ENCODE measurements around the gene ZEB1. TPM values are rescaled to one million over a fixed set of nuclear protein-coding genes. Genes with fewer than 3 reads are reported as not detected.

ZEB1 gene
- total RNA-seq, 3 donors from 2014 or later: 28.2 to 113 (median 71.1) TPM

GRCh38 chr10:31304291-31304970 is 14.6 kb upstream of the ZEB1 start:
- intact Hi-C loops (cut with DNase I; ENCODE audit: low total_unique reads): no loop called here
- no peaks in the 10 kb centered on the region for H3K27me3 ChIP-seq

GRCh38 chr10:31313396-31313795 is 5.6 kb upstream of the ZEB1 start:
- TF ChIP-seq CTCF (IDR thresholded peaks at IDR 0.05) (no peak), POLR2AphosphoS5 (IDR thresholded peaks at IDR 0.05) (no peak), POLR2A (IDR thresholded peaks at IDR 0.05) (no peak)
- no peak overlapping the region for H3K27ac ChIP-seq
- no peaks in the 10 kb centered on the region for H3K4me1 ChIP-seq
- no peak for DNase-seq (ENCODE audit: low spot score in 2 of 2)
- no peaks in the 10 kb centered on the region for H3K27me3 ChIP-seq
- no peak overlapping the region for H3K4me3 ChIP-seq
- no peaks in the 10 kb centered on the region for H3K36me3 ChIP-seq
- intact Hi-C loops (cut with DNase I; ENCODE audit: low total_unique reads): no loop called here
- no peaks in the 10 kb centered on the region for H3K9me3 ChIP-seq

More at GRCh38 chr10:31304291-31304970, 14.6 kb upstream of the ZEB1 start:
- Histone ChIP-seq H3K4me1 (no peaks in the 10 kb centered on the region), H3K9me3 (no peaks in the 10 kb centered on the region), H3K36me3 (no peaks in the 10 kb centered on the region), H3K4me3 (no peak overlapping the region), H3K27ac (no peak overlapping the region)
- TF ChIP-seq POLR2A (IDR thresholded peaks at IDR 0.05): no peak
- TF ChIP-seq POLR2AphosphoS5 (IDR thresholded peaks at IDR 0.05): no peak
- TF ChIP-seq CTCF (IDR thresholded peaks at IDR 0.05): no peak
- DNase-seq (ENCODE audit: low spot score in 2 of 2): no peak

GRCh38 chr10:31314256-31315150 is 4.5 kb upstream of the ZEB1 start:
- H3K4me3 ChIP-seq: no peak overlapping the region
- H3K9me3 ChIP-seq: no peaks in the 10 kb centered on the region
- no peak for DNase-seq (ENCODE audit: low spot score in 2 of 2)
- H3K27ac ChIP-seq: no peak overlapping the region
- H3K4me1 ChIP-seq: no peaks in the 10 kb centered on the region
- H3K27me3 ChIP-seq: no peaks in the 10 kb centered on the region
- no peak for TF ChIP-seq CTCF (IDR thresholded peaks at IDR 0.05)
- no peak for TF ChIP-seq POLR2AphosphoS5 (IDR thresholded peaks at IDR 0.05)
- no peak for TF ChIP-seq POLR2A (IDR thresholded peaks at IDR 0.05)
- no peaks in the 10 kb centered on the region for H3K36me3 ChIP-seq
- intact Hi-C loops (cut with DNase I; ENCODE audit: low total_unique reads): no loop called here

- Histone ChIP-seq H3K4me3 (no peak overlapping the region), H3K27me3 (no peaks in the 10 kb centered on the region), H3K4me1 (no peaks in the 10 kb centered on the region), H3K27ac (no peak overlapping the region), H3K36me3 (no peaks in the 10 kb centered on the region), H3K9me3 (no peaks in the 10 kb centered on the region)
- no peak for DNase-seq (ENCODE audit: low spot score in 2 of 2)
- no peak for TF ChIP-seq POLR2A (IDR thresholded peaks at IDR 0.05)
- no peak for TF ChIP-seq CTCF (IDR thresholded peaks at IDR 0.05)
- TF ChIP-seq POLR2AphosphoS5 (IDR thresholded peaks at IDR 0.05): no peak
- intact Hi-C loops (cut with DNase I; ENCODE audit: low total_unique reads): no loop called here
Measured at GRCh38 chr10:31315453-31315852, 3.6 kb upstream of the ZEB1 start.

GRCh38 chr10:31317171-31317570 is 1.8 kb upstream of the ZEB1 start:
- Histone ChIP-seq H3K4me3 (no peak overlapping the region), H3K4me1 (no peaks in the 10 kb centered on the region), H3K27ac (no peak overlapping the region), H3K36me3 (no peaks in the 10 kb centered on the region), H3K27me3 (peaks cover 0 to 14% of the 10 kb centered on the region in 2 donors), H3K9me3 (no peaks in the 10 kb centered on the region)
- intact Hi-C loops (cut with DNase I; ENCODE audit: low total_unique reads): no loop called here
- DNase-seq (ENCODE audit: low spot score in 2 of 2): no peak
- TF ChIP-seq CTCF (IDR thresholded peaks at IDR 0.05): no peak

Data from breast epithelium (tissue), 4 donors.